Neural cell (in vitro differentiated cells): ENCODE results near the gene LYPD4.

Experiments used
- EP300 ChIP-seq: fragments of 450-650 bp; conservative IDR thresholded peaks from 2 replicates; pipeline ENCODE4 v1.6.1; 2014; ENCODE audit warnings: antibody characterized with exemption, mild to moderate bottlenecking, moderate library complexity; ENCODE audit not compliant: poor library complexity, severe bottlenecking
- EZH2 ChIP-seq: fragments of 200-600, 300-800 bp; shearing (Covaris generic), sonication (generic); IDR thresholded peaks from 2 replicates; pipeline ENCODE4 v1.6.1; 2014; ENCODE audit warnings: antibody characterized with exemption, low read length, borderline replicate concordance, mild to moderate bottlenecking; ENCODE audit not compliant: insufficient read depth, poor library complexity, severe bottlenecking
- MXI1 ChIP-seq: fragments of 450-650 bp; conservative IDR thresholded peaks from 2 replicates; pipeline ENCODE4 v1.6.1; 2014; ENCODE audit warnings: antibody characterized with exemption, mild to moderate bottlenecking; ENCODE audit not compliant: poor library complexity, severe bottlenecking
- POLR2AphosphoS5 ChIP-seq: IDR thresholded peaks from 2 replicates; pipeline ENCODE4 v1.6.1; 2012
- RAD21 ChIP-seq: fragments of 450-650 bp; conservative IDR thresholded peaks from 2 replicates; pipeline ENCODE4 v1.6.1; 2014; ENCODE audit warnings: antibody characterized with exemption, mild to moderate bottlenecking, moderate library complexity
- SMC3 ChIP-seq: fragments of 450-650 bp; conservative IDR thresholded peaks from 2 replicates; pipeline ENCODE4 v1.6.1; 2014; ENCODE audit warnings: antibody characterized with exemption, mild to moderate bottlenecking, moderate library complexity; ENCODE audit not compliant: poor library complexity
- TAF1 ChIP-seq: IDR thresholded peaks from 2 replicates; pipeline ENCODE4 v1.6.1; 2012; ENCODE audit warnings: low read depth
- TF ChIP-seq, protein P1 (sequence below): fragments of 450-650 bp; IDR thresholded peaks from 2 replicates; pipeline ENCODE4 v1.5.1; 2014; ENCODE audit warnings: antibody characterized with exemption, mild to moderate bottlenecking, moderate library complexity; ENCODE audit not compliant: poor library complexity, severe bottlenecking

DNA sequence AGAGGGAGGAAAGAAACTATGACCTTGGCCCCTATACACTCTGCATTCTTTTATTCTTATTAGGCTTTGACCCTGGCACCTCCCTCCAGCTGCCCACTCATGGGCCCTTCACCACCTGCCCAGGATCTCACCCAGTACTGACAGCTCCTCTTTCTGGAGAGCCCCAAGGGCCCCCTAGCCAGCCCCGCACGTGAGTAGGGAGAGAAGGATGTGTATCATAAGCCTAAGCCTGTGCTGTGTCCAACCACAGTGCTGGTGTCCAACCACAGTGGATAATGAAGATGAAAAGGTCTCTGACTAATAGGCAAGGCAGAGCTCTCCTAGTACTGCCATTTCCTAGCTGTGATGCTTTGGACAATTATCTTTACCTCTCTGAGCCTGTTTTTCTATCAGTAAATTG, 4.6 kb upstream of the LYPD4 start:
- TF ChIP-seq, protein P1, sequence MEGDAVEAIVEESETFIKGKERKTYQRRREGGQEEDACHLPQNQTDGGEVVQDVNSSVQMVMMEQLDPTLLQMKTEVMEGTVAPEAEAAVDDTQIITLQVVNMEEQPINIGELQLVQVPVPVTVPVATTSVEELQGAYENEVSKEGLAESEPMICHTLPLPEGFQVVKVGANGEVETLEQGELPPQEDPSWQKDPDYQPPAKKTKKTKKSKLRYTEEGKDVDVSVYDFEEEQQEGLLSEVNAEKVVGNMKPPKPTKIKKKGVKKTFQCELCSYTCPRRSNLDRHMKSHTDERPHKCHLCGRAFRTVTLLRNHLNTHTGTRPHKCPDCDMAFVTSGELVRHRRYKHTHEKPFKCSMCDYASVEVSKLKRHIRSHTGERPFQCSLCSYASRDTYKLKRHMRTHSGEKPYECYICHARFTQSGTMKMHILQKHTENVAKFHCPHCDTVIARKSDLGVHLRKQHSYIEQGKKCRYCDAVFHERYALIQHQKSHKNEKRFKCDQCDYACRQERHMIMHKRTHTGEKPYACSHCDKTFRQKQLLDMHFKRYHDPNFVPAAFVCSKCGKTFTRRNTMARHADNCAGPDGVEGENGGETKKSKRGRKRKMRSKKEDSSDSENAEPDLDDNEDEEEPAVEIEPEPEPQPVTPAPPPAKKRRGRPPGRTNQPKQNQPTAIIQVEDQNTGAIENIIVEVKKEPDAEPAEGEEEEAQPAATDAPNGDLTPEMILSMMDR = no peak
- no peak for TF ChIP-seq MXI1
- no peak for TF ChIP-seq RAD21
- no peak for TF ChIP-seq TAF1
- TF ChIP-seq EZH2 = no peak
- no peak for TF ChIP-seq EP300
- no peak for TF ChIP-seq POLR2AphosphoS5
- no peak for TF ChIP-seq SMC3
